ENCODE results near the gene AFAP1.
A peak's percentile ranks its signal among the peaks of the same experiment; 100 is the strongest.

The AFAP1 gene, protein sequence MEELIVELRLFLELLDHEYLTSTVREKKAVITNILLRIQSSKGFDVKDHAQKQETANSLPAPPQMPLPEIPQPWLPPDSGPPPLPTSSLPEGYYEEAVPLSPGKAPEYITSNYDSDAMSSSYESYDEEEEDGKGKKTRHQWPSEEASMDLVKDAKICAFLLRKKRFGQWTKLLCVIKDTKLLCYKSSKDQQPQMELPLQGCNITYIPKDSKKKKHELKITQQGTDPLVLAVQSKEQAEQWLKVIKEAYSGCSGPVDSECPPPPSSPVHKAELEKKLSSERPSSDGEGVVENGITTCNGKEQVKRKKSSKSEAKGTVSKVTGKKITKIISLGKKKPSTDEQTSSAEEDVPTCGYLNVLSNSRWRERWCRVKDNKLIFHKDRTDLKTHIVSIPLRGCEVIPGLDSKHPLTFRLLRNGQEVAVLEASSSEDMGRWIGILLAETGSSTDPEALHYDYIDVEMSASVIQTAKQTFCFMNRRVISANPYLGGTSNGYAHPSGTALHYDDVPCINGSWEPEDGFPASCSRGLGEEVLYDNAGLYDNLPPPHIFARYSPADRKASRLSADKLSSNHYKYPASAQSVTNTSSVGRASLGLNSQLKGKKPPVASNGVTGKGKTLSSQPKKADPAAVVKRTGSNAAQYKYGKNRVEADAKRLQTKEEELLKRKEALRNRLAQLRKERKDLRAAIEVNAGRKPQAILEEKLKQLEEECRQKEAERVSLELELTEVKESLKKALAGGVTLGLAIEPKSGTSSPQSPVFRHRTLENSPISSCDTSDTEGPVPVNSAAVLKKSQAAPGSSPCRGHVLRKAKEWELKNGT

GRCh38 chr4:7939377-7940108 is at the start of gene AFAP1:
AFAP1 (minus strand) TSS chr4:7939861; CDS start chr4:7872078, 67,783 bp downstream.
- peak; percentile 45 for DNase-seq
- in situ Hi-C loops (cut with MboI; ENCODE audit: low pct_unique_long_range_greater_than_20kb, low sequenced_read_pairs): no loop called here

DNA sequence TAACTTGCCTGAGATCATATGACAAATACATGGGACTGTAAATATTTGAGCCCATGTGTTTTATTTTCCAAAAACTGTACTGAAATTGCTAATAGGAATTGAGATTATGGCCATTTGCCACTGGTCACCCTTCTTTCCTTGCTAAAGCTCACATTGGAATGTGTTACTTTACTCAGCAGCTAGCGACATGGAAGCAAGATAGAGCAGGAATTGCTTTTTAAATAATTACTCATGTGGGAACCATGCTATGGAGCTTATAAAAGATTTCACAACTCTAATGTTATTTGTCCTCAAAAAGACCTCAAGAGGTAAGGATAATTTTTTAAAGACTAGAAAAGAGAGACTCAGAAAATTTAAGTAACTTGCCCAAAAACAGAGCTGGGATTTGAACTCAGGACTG is 48.8 kb upstream of the AFAP1 start:
- in situ Hi-C loops (cut with MboI; ENCODE audit: low pct_unique_long_range_greater_than_20kb, low sequenced_read_pairs): no loop called here
- DNase-seq: no peak

GRCh38 chr4:7987148-7987989 is 47.7 kb upstream of the AFAP1 start:
- peak; percentile 66 for DNase-seq
- in situ Hi-C loops (cut with MboI; ENCODE audit: low pct_unique_long_range_greater_than_20kb, low sequenced_read_pairs): no loop called here

GRCh38 chr4:7985891-7986441 is 46.3 kb upstream of the AFAP1 start:
- in situ Hi-C loops (cut with MboI; ENCODE audit: low pct_unique_long_range_greater_than_20kb, low sequenced_read_pairs): no loop called here
- DNase-seq: no peak

- no peak for DNase-seq
- in situ Hi-C loops (cut with MboI; ENCODE audit: low pct_unique_long_range_greater_than_20kb, low sequenced_read_pairs): no loop called here
Observed at GRCh38 chr4:7985072-7985471, 45.4 kb upstream of the AFAP1 start.

- in situ Hi-C loops (cut with MboI; ENCODE audit: low pct_unique_long_range_greater_than_20kb, low sequenced_read_pairs): no loop called here
- DNase-seq: no peak
Observed at GRCh38 chr4:7984286-7984925, 44.7 kb upstream of the AFAP1 start.

GRCh38 chr4:7983296-7983695 is 43.6 kb upstream of the AFAP1 start:
- no peak for DNase-seq
- in situ Hi-C loops (cut with MboI; ENCODE audit: low pct_unique_long_range_greater_than_20kb, low sequenced_read_pairs): no loop called here

DNA sequence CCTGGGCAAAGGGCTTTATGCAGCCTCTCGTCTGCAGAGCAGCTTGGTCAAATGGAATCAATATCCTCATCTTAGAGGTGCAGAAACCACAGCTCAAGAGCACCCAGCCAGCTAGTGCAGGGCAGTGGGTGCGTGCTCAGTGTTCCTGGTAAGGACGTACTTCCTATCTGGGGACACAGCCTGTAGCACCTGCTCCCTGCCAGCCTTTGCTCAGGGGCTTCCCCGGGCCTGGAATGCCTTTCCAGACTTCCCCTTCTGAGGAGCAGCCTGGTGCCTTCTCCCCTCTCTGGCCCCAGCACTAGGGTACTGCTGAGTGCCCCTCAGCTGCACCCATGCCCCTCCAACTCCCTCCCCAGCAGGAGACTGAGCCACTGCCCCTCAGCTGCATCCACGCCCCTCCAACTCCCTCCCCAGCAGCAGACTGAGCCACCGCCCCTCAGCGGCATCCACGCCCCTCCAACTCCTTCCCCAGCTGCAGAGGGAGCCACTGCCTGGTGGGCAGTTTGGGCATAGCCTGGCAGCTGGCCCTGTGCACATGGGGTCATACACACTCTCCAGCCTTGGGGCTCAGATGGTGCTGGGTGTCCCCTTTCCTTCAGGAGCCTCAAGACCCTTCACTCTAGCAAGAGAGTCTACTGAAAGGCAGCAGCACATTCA is 42.2 kb upstream of the AFAP1 start:
- in situ Hi-C loops (cut with MboI; ENCODE audit: low pct_unique_long_range_greater_than_20kb, low sequenced_read_pairs): no loop called here
- no peak for DNase-seq

- no peak for DNase-seq
- in situ Hi-C loops (cut with MboI; ENCODE audit: low pct_unique_long_range_greater_than_20kb, low sequenced_read_pairs): no loop called here
Observed at GRCh38 chr4:7980036-7980435, 40.4 kb upstream of the AFAP1 start.

GRCh38 chr4:7979652-7979968 is 39.9 kb upstream of the AFAP1 start:
- no peak for DNase-seq
- in situ Hi-C loops (cut with MboI; ENCODE audit: low pct_unique_long_range_greater_than_20kb, low sequenced_read_pairs): no loop called here

- in situ Hi-C loops (cut with MboI; ENCODE audit: low pct_unique_long_range_greater_than_20kb, low sequenced_read_pairs): no loop called here
- no peak for DNase-seq
Observed at GRCh38 chr4:7978907-7979651, 39.4 kb upstream of the AFAP1 start.

DNA sequence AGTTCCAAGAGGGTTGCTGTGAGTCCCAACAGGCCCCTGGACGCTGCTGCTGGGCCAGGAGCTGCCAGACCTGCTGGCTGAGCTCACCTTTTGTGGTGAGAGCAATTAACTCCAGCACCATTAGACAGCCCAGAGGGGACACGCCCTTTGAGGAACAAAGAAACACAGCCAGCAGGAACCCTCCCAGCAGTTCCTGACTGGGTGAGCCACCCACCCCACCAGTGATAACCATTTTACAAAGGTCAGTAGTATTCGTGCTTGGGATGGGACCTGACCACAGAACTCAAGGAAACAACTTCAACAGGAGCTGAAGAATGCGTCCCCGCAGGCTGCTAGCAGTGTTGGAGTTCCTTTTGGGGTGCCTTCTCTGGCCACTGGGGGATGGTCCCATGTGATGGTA is 38.8 kb upstream of the AFAP1 start:
- in situ Hi-C loops (cut with MboI; ENCODE audit: low pct_unique_long_range_greater_than_20kb, low sequenced_read_pairs): no loop called here
- no peak for DNase-seq

- in situ Hi-C loops (cut with MboI; ENCODE audit: low pct_unique_long_range_greater_than_20kb, low sequenced_read_pairs): no loop called here
- no peak for DNase-seq
Observed at GRCh38 chr4:7976634-7977033, 37.0 kb upstream of the AFAP1 start.

- DNase-seq: no peak
- in situ Hi-C loops (cut with MboI; ENCODE audit: low pct_unique_long_range_greater_than_20kb, low sequenced_read_pairs): no loop called here
Observed at GRCh38 chr4:7976025-7976424, 36.4 kb upstream of the AFAP1 start.

- in situ Hi-C loops (cut with MboI; ENCODE audit: low pct_unique_long_range_greater_than_20kb, low sequenced_read_pairs): no loop called here
- DNase-seq: no peak
Observed at GRCh38 chr4:7974425-7974824, 34.8 kb upstream of the AFAP1 start.

- in situ Hi-C loops (cut with MboI; ENCODE audit: low pct_unique_long_range_greater_than_20kb, low sequenced_read_pairs): no loop called here
- DNase-seq: no peak
Observed at GRCh38 chr4:7973545-7973981, 33.9 kb upstream of the AFAP1 start.

DNA sequence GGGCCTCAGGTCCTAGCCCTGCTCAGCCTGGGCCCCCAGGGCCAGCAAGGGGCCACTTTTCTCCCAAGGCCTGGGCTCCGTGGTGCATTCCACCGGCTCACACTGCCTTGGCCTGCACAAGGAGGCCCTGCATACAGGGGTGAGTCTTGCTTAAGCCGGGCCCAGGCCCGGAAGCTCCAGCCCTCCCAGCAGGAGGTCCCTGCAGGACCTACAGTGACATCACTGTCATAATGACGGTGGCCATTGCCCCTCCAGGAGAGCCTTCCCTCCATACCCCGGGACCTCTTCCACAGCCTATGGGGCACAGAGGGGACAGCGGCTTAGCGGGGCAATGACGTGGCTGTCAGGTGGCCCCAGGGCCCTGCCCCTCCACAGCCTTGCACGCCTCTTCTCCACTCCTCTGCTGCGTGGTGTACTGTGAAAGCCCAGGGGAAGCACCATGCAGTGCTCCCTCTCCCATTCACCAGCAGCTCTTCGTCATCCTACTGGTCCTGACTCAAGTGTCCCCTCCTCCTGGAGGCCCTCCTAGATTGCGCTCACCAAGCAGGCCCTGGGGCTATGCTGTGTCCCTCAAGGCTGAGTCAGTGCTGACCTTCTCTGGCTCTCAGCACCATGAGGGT is 32.3 kb upstream of the AFAP1 start:
- DNase-seq: no peak
- in situ Hi-C loops (cut with MboI; ENCODE audit: low pct_unique_long_range_greater_than_20kb, low sequenced_read_pairs): no loop called here

All from KBM-7 (cell line).